ENCODE measurements around the gene SYNDIG1.

SYNDIG1 gene

DNA sequence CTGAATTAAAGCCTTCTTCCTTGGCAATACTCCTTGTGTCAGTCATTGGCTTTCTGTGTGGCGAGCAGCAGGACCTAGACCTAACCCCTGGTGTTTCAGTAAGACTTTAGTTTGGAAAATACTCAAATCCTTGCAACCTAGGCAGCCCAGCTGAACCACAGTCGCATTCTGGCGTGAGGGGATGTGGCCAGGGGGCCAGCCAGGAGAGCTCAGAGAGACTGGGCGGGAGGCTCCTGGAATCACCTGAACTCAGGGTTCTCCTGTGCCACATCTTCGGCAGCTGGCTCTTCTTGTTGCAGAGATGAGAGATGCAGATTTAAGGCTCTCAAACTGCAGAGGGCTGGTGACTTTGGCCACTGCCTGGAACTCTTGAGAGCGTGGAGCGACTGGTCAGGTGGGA is 102.7 kb downstream of the SYNDIG1 start:
- DNase-seq, result no peak

DNA sequence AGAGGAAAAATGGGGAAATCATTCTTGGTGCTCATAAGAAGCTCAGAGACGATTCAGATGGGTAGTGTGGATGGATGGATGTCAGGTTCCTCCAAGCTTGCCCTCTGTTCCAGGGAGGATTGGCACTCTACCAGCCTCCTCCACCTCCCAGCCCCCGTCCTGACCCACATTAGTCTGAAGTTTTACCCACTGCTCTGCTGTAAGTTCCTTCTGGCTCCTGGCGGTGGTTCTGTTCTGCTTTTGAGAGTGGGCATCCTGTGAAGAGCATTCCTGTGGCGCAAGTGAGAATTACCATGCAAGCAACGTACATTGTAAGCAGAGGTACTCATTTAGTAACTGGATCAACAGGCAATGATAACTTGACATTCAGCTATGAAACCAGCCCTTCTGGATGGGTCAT is 103.4 kb downstream of the SYNDIG1 start:
- DNase-seq, result no peak

DNA sequence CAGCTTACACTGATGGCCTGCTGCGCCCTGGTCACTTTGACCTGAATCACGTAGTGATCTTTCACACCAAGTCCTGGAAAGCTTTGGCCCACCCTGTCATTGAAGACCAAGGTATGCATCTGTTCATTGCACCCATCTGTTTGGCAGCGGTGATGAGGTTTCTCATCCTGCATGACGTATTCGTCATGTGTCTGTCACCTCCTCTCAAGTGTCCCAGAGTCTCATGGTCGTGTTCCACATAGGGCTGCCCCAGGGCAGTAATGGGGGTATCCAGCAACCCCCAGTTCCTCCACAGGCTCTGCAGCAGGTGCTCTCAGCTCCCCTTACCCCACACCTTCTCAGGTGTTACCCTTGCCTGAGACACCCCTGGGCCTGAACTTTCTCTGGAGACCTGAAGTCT is 104.1 kb downstream of the SYNDIG1 start:
- DNase-seq, result no peak

DNA sequence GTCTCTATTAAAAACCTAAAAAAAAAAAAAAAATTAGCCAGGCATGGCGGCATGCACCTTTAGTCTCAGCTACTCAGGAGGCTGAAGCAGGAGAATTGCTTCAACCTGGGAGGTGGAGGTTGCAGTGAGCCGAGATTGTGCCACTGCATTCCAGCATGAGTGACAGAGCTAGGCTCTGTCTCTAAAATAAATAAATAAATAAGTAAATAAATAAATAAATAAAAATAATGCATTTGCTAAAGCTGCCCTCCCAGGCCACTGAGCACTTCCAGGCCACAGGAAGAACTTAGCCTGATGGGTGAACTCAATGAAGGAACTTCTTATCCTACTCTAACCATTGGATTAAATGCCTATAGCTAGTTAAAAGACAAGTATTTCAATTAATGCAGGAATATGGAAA is 104.9 kb downstream of the SYNDIG1 start:
- no peak for DNase-seq

DNA sequence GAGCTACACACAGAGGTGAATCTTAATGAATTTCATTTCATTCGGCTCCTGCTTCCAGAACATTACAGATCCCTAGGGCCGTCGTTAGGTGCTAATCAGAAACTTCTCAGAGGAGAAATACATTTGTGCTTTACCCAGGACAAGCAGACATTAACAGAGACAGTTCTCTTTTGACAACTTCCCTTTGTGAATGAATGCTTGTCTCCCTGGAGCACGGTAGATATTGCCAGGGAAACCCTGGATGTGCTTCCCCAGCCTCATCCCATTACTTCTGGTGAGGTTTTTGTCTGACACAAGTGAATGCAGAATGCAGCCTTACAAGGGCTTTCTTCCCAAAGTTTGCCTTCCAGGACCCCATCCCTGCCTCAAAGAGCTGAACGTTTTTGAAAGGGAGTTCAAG is 105.4 kb downstream of the SYNDIG1 start:
- no peak for DNase-seq

DNA sequence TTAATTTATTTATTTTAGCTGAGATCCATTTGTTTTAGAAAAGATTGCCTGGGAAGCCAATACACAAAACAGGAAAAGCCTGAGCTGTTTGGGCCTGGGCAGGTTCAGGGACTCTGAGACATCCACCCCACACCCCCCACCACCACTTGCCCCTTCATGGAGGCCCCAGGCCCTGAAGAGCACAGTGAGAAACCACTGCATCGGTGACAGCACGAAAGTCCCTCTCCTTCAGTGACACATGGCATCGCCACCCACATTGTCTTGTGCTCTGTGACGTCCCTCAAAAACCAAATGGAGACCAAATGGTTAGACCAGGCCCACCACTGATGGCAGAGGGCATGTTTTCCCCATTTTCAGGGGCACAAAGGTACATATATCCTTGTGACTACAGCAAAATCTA is 106.4 kb downstream of the SYNDIG1 start:
- DNase-seq, result no peak

DNA sequence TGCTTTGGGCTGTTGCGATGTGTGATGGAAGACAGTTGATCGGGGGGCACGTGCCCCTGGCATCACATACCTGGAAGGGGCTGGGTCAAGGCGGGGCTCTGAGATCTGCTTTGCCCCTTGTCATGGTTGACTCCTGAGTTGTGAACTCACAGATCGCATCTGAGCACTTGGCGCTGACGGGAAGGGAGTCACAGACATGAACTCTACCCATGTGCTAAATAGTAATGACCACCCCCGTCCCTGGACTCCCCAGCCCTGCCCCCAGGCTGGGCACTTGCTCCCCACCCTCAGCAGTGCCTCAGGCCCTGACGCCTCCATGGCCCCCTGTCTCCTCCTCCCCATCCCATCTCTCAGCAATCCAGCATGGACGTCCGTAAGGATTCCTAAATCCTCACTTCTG is 107.0 kb downstream of the SYNDIG1 start:
- no peak for DNase-seq

DNA sequence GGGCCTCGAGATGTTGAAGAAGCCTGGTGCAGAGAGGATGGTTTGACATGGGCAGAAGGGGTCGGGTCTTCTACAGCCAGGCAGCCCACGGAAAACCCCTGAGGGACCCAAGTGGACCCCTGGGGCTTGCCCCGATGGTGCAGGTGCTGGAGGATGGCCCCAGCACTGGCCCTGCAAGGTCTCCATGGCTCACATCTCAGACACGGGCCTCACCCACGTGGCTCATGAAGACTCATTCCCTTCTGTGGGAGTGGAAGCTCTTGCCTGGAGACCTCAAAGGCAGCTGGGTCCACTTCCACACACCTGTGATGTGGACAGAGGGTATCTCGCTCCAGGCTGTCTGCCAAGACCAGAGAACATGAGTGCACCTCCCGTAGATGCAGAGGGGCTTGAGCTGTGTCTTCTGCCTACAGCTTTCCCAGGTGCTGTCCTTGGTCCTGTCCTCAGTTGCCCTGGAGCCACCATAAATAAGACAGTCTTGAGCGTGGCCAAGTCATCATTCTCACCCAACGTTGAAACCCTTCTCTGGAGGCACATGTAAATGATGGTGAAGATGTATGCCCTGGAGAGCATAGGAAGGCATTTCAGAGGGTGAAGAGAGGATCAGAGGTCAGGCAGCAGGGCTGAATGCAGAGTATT is 108.0 kb downstream of the SYNDIG1 start:
- no peak for DNase-seq

DNA sequence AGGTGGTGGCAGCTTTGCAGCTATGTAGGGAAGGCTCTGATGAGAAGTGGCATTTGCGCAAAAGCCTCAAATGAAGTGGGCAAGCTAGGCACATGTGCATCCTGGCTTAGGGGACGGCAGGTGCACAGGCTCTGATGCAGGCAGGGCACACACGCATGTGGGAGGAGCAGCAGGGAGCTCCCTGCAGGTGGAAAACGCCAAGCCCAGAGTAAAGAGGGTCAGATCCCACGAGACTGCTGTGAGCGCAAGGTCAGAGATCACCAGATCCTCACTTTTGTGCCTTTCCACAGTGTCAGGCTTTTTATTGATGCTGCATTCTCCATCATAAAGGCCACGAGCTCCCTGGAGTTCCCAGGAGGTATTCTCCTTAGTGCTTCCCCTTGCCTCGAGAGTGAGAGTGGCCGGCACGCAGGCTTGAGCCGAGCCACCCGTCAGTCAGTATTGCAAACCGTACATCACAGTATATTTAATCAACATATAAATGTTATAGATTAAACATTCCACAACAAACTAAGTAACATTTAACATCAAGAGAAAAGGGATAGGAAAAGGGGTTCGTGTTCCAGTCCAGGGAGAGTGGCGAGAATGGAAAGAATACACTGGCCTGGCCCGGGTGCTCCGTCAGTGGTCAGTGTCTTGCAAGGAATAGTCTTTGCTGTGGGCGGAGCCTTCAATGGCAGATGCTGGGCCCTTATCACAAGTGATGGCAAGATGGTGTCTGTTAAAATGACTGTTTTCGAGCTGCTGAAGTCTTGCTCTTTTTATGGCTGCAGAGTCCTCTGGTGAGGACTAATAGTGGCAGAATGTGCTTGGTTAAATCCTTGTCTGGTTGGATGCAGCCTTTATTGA is 109.4 kb downstream of the SYNDIG1 start:
- no peak for DNase-seq

DNA sequence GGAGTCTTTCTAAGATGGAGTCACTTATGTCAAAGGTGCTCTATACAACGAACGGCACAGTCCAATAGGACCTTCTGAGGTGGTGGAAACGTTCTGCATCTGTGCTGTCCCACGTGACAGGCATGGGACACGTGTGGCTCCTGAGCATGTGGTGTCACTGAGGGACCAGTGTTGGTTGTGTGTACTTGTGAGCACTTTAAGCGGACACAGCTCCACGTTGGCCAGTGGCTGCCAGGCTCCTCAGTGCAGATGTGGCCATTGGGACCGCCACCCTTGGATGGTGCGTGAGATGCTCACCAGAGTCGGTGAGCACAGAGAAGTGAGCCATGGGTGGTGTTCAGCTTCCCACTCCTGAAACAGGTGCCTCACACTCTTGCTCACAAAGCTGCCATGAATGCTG is 110.0 kb downstream of the SYNDIG1 start:
- DNase-seq, result no peak

DNA sequence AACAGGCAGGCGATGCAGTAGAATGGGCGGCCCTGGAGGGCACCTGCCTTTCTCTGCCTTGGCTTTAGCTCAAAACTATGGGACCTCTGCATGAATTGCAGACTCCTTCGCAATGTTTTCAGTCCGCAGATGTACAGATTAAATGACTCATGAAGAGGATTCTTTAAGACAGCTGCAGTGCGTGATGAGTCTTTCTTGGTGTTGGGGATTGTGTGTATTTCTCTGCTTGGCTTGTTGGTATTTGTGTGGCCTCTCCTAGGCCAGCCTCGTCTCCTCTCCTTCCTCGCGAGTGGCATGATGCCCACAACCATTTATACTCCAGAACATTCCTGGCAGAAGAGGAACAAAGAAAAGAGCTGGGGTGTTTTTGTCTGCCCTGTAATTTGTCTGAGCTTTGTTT is 110.6 kb downstream of the SYNDIG1 start:
- no peak for DNase-seq

DNA sequence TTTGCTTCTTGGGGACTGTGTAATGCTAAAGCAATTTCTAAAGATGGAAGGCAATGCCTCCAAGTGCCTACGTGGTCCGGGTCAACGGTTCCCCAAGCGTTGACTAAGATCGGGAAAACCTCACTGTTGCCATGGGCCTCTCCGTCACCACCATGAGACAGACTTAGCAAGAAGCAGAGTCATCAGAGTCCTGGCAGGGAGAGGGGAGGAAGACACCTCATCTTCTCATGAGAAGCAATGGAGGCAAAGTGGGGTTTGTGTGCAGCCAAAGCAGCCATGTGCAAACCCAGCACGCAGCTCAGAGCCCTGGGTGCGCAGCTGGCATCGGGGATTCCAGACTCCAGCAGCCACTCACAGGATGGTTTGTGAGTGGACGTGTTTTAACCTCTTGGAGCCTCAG is 111.4 kb downstream of the SYNDIG1 start:
- no peak for DNase-seq

DNA sequence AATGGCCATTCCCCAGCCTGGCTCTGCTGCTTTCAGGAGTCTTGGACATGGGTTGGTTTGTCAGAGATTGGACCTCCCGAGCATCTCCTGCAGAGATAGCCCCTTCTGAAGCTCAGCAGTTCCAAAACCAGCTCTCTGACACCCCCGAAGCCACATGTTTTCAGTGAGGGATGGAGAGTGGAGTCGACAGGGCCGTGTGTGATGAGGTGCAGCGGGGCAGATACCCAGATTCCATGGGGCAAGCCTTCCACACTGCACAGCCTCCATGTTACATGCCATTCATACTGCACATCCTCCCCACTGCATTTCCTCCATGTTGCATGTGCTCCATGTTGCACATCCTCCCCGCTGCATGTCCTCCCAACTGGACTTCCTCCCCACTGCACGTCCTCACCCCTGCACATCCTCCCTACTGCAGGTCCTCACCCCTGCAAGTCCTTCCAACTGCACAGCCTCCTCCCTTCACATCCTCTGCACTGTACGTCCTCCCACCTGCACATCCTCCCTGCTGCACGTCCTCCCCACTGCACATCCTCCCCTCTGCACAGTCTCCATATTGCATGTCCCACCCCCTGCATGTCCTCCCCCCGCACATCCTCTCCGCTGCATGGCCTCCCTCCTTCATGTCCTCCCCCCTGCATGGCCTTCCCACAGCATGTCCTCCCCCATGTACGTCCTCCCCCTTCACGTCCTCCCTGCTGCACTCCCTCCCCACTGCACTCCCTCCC is 112.2 kb downstream of the SYNDIG1 start:
- DNase-seq, result no peak

DNA sequence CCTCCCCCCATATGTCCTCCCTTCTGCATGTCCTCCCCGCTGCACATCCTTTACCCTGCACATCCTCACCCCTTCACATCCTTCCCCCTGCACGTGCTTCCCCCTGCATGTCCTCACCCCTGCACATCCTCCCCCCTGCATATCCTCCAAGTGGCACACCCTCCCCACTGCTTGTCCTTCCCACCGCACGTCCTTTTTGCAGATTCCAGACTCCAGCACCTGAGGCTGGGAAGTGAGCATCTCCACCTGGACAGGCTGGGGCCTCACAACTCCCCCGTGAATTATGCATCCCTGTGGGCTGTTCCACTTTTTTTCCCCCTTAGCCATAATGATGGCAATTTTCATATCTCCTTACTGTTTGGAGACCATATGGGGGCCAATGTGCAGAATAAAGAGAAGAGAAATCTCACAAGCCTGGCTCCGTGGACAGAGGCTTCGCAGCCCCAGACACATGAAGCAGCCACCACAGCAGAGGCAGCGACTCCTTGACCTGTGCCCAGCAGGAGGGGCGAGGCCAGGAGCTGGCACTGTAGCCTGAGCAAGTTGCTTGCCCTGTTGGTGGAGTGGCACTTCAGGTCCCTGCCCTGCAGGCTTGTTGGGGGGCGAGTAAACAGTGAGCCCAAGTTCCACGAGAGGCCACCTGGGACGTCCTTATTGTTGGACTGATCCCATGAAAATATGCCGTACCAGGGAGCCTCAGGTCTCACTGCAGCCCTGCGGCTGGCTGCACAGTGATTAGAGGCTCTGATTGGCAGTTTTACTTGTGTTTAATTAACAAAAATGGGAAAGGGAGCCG is 113.1 kb downstream of the SYNDIG1 start:
- DNase-seq, result no peak

DNA sequence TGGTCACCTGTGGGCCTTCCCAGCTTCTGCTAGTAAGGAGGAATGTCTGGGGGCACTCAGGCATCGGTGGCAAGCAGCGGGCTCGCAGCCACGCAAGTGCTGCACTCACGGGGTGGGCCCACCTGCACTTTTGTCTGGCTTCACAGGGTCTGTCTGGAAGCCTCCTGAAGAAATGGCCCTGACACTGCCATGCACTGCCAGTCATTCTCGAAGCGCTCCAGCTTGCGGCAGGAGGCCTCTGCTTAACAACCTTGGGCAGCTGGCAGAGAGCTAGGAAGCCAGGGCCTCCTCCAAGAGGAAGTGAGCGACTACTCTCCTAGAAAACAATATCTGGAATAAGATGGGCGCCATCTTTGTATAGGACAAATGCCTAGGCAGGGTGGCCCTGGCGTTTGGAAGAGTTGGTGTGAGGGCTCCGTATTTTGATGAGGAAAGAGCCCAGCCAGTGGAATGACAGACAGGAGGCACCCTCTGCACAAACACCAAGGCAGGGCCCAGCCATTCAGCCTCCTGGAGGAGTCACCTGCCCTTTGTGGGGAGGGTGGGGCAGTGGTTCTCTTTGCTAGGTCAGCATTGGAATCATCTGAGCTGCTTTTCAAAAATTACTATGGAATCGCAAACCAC is 113.9 kb downstream of the SYNDIG1 start:
- DNase-seq, result no peak

DNA sequence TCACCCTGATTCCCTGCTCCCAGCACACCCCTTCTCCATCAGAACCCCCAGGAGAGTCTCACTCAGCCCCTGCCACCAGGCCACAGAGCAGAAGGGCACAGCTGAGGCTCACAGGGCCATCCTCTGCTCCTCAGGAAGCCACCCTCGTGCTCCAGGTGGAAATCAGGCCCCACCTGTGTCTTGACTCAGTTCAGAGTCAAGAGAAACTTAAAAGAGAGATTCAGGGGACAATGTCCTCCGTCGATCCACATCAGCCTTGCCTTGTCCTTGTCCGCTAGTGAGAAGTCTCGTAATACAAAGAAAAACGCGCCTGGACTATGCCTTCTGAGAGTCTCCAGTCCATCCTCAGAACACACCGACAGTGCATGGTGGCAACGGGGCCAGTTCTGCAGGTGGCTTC is 114.6 kb downstream of the SYNDIG1 start:
- no peak for DNase-seq

DNA sequence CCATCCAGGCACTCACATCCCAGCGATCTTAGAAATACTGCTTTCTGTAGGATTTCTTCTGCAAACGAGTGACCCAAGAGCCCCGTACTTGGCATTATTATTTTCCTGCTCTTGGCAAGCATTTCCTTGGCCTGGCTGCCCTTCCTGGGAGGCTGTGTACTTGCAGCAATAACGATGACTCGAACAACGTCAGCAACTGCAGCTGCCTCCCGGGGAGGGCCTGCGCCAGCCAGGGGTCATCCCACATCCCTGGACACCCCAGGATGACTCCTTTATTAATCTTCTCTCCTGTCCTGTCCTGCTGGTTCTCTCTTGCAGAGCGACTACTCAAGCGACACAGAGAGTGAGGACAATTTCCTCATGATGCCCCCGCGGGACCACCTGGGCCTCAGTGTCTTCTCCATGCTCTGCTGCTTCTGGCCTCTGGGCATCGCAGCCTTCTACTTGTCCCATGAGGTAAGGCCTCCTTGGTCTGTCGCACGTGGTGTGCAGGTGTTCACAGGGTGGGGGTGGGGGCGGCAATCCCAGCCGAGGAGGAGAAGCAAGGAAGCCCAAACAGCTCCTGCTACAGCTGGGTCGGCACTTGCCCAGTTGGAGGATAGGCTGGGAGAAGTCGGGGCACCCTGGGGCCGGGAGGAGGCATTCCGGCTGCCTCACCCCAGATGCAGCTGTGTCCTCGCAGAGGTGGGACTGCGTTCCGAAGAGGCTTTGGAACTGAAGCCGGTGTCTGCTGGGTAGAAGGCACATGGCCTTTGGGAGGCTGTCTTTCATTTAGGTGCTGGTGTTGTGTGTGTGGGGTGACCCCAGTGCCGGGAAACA is 115.3 kb downstream of the SYNDIG1 start:
- no peak for DNase-seq

DNA sequence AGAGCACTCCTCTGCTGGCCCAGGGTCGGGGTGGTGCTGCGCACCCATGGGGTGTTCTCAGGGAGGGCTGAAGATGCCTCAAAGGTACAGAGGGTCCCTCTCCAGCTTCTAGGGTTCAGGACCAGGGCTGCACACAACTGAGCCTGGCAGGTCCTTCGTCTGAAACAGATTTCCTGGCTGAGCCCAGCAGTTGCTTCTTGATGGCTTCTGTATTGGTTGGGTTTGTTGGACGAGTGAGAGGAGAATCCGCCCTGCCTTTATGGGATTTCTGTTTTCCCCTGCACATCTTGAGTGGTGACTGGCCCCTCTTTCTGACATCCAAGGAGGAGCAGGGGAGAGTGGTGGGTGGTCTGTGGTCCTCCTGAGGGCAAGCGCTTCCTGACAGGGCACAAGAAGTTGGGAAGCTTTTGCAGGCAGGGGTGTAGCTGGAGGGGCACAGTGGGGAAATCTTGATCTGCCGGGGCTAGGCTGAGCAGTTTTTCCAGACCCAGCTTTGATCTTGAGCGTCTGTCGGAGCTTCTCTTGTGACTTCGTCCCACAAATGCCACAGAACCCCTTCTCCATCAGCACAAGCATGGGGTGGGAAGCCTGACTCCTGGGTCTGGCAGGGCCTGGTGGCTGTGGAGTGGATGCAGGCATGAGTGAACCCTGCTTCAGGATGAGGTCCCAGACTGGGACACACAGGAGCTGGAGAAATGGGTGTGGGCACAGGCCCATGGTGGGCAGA is 116.5 kb downstream of the SYNDIG1 start:
- DNase-seq, result no peak

DNA sequence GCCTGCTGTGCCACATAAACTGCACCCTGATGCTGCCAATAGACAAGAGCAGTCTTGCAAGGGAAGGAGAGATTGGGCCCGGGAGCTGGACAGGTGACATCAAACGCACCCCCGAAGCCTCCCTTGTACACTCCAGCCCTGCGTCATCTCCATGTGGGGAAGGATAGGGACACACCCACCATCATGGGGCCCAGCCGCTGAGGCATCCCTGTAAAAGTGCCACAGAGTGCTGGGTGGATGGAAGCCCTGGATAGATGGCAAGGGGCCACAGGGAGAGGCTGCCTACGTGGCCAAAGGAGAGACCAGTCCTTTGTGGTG is 117.1 kb downstream of the SYNDIG1 start:
- DNase-seq, result no peak

DNA sequence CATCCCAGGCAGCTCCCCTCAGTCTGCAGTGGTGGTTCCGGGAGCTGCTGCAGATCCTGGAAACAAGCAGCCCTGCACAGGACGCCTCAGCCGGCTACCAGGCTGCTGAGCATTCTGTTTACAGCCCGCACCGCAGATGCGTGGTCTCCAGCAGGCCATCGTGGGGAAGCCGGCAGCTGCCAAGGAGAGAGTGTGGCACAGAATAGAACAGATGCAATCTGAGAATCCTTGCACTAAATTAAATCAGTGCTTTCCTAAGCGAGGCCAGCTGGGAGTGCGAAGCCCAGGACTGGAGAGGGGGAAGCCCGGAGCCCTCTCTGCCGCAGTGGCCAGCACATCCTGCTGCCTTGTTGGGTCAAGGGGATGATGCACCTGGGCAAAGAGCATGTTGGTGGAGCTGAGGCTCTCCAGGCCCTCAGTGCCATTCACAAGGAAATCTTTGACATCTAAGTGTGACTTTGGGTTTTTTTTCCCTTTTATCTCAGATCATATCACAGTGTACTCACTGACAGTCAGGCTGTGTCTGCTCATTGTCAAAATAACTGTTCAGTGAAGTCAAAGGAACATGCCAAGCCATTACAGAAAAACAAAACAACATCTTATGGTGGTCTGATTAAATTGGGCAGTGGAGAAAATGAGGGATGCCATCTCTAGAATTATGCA is 118.1 kb downstream of the SYNDIG1 start:
- DNase-seq, result peak; percentile 44
